IPS-NIHi11 (cell line): ENCODE data around the gene GABARAP.
A peak's percentile ranks its signal among the peaks of the same experiment; 100 is the strongest.
"Not testable (repeated sequence)": the region's sequence is repeated elsewhere in the genome, so short reads cannot be mapped to it uniquely, and the experiment has no call there.

ENCODE experiments used
- DNase-seq: peaks from one replicate; pipeline ENCODE4 v3.0.0; 2012; ENCODE audit warnings: mixed read lengths, low spot score

GABARAP gene

GRCh38 chr17:7260651-7261378, 18.6 kb upstream of the GABARAP start:
- DNase-seq = peak; percentile 83

DNA sequence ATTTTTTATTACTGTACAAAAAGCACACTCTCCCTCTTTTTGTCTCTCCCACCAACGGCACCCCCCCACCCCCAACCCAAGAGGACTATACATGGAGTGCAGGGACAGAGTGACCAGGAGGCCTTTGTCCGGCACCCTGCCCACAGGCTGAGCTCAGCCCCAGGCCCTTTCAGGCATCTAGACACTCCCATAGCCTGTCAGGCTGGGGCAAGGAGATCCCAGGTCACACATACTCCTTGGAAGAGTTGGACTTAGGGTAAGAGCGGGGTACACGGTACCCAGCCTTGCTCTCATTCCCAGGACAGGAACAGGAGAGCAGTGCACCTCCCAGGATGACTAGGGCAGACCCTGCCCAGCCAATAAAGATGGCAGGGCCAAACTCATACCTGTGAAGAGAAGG, 17.9 kb upstream of the GABARAP start:
- no peak for DNase-seq

GRCh38 chr17:7259555-7259889, 17.3 kb upstream of the GABARAP start:
- DNase-seq = no peak

GRCh38 chr17:7258731-7259554, 16.7 kb upstream of the GABARAP start:
- DNase-seq = no peak

GRCh38 chr17:7256766-7257456, 14.7 kb upstream of the GABARAP start:
- DNase-seq = no peak

DNA sequence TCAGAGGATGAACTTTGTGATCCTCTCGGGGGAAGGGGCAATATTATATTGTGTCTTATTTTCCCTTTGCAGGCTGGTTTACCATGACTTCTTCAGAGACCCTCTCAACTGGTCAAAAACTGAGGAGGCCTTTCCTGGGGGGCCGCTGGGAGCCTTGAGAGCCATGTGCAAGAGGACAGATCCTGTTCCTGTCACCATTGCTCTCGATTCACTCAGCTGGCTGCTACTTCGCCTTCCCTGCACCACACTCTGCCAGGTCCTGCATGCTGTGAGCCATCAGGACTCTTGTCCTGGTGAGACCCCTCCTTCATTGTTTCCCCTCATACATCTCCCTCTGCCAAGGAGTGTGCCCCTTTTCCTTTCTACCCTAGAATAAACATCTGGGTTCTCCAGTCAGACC, 12.3 kb upstream of the GABARAP start:
- no peak for DNase-seq

DNA sequence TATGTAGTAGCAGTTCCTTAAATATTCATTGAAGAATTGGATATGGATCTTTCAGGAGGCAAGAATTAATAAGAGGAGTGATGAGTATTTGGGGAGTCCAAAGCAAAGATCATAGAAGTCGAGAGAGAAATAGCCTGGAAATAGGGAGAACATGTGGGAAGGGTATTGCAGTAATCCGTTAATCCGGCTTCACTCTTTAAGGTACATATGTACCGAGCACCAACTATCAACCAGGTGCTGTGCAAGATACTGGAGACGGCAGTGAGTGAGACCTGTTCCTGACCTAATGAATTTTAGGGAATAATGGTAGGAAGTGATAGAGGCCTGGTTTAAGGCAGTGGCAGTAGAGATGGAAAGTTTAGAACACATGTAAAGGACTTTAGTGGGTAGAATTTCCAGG, 10.8 kb upstream of the GABARAP start:
- DNase-seq = no peak

DNA sequence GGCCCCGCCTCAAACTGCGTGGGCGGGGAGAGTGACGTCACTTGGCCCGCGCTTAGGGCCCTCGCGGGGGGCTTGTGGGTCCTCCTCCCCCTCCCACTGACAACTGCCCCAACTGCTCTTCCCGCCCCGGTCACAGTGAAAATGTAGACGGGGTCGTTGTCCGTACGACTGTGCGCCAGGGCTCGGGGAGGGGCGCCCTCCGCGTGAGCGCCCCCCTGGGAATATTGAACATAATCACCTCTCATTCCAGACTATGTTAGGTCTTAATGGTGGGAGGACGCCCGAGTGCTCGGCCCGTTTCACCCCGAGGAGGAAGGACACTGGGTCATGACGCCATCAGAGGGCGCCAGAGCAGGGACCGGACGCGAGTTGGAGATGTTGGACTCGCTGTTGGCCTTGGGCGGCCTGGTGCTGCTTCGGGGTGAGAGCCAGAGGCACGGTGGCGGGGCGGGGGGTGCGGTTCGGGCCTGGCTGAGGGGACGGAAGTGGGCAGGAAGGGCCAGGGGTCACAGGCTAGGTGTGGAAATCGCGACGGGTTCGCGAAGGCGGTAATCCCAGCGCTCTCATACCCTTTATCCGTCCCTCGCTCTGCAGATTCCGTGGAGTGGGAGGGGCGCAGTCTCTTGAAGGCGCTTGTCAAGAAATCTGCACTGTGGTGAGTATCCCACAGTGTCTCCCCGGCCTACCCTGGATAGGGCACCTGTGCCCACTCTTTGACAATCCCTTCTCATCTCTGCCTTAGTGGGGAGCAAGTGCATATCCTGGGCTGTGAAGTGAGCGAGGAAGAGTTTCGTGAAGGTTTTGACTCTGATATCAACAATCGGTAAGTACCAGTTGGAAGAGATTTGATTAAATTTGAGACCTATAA, 10.2 kb upstream of the GABARAP start, which contains the start of gene ELP5:
Gene ELP5, plus strand, starts transcription at position 40 of the 868 bp plus-strand sequence. Its CDS starts 336 bp downstream, at position 376.
- DNase-seq = peak; percentile 85

GRCh38 chr17:7251661-7252175, 9.5 kb upstream of the GABARAP start, which contains the start of gene CTDNEP1:
TSS of gene CTDNEP1 (minus strand) at chr17:7251734. CDS start at chr17:7251296, 438 bp downstream.
- DNase-seq = peak; percentile 90

DNA sequence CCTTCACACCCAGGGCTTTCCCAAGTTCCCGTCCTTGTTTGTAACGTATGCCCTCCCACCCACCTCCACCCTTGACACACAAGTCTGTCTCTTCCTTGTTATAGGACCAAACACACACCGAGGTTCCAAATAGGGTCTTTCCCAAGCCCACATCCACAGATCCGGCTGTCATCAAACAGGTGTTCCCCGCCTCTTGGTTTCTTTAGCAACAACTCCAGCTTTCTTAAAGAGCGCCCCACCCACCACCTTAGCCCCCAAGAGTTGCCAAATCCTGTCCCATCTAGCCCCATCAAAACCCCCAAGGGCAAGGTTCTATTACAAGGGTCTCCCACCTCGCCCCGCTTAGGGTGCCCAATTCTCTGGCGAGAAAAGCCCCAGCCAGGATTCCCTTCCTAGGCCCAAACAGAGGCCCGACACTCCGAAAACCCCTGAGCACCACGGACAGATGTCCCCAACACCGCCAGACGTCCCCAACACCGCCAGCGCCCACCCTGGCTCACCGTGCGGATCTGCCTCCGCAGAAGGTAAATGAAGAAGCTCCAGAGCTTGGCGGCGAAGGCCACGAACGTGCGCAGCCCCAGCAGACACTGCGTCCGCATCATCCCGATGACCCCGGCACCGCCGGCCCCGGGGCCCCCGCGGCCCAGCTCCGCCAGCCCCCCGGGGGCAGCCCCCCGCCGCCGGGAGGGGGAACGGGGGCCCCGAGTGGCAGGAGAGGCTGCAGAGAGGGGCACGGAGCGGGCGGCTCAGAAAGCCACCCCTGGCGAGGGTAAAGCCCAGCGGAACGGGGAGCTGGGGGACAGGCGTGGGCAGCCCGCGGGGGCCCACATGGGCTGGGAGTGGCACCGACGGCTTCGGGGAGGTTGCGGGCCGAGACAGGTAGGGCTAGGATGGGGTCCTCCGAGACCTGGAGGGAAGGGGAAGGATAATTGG, 8.7 kb upstream of the GABARAP start:
- DNase-seq = no peak

- DNase-seq = no peak
Observed at GRCh38 chr17:7249830-7250229, 7.6 kb upstream of the GABARAP start.

DNA sequence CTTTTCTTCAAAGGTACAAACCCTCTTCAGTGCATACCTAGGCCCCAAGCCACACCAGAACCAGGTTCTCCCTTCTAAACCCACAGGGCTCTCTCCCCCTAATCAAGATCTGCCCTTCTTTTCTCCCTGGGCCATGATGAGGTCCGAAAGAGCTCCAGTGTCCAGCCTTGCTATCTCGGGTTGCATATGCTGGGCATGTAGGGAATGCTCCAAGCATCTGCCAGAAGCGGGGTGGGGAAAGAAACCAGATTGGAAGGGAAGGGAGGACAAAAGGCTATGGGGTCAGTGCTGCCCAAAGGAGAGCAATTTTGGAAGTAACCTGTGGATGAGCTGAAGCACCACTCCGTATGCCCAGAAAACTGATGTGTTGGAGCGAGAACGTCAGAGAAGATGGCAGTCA, 7.0 kb upstream of the GABARAP start:
- DNase-seq = no peak

GRCh38 chr17:7248796-7249195, 6.5 kb upstream of the GABARAP start:
- no peak for DNase-seq

DNA sequence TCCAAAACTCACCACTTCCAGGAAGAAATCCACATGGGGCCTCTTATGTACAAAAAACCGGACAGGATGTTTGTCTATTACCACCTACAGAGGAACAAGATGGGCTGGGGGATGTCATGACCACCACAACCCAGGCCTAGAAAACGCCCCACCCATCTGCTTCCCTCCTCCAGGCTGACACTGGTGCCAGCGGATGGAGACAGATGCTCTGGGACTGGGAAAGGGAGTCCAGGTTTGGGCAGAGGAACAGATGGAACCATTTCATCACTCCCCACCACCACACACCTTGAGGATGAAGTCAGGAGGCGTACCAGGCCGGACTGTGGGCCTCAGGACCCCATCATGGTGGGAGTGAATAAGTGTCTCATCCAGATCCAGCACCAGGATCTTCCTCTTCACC, 4.5 kb upstream of the GABARAP start:
- no peak for DNase-seq

DNA sequence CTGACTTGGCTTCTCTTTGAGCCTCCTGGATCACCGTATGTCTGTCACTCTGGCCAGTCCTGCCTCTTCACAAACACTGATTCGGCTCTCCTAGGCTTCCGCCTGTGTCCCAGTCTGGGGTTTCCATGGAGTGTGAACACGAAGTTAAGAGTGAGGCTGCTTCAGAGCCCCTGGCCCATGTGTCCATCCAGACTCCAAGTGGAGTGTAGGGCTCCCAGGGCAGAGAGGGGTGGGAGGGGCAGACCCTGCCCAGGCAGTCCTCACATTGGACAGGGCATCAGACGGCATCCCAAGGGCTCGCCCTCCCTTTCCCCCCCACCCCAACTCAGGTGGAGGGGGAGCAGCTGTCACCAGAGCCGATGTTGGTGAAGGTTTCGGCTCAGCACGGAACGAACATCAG, 1.6 kb upstream of the GABARAP start:
- DNase-seq = not testable (repeated sequence)

DNA sequence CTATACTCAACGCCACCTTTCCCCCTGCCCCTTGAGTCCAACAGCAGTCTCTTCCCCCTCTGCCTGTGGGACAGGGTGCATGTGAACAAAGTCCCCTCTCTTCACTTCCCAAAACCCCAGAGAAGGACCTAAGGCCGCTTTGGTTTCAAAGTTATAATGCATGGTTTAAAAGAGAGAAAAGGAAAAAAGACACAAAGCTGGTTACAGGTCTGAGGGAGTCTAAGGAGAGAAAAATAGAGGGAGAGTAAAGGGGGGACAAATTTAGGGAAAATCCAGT, 1.1 kb upstream of the GABARAP start:
- DNase-seq = no peak

- DNase-seq = peak; percentile 94
Observed at GRCh38 chr17:7242717-7243452, 636 bp upstream of the GABARAP start.

DNA sequence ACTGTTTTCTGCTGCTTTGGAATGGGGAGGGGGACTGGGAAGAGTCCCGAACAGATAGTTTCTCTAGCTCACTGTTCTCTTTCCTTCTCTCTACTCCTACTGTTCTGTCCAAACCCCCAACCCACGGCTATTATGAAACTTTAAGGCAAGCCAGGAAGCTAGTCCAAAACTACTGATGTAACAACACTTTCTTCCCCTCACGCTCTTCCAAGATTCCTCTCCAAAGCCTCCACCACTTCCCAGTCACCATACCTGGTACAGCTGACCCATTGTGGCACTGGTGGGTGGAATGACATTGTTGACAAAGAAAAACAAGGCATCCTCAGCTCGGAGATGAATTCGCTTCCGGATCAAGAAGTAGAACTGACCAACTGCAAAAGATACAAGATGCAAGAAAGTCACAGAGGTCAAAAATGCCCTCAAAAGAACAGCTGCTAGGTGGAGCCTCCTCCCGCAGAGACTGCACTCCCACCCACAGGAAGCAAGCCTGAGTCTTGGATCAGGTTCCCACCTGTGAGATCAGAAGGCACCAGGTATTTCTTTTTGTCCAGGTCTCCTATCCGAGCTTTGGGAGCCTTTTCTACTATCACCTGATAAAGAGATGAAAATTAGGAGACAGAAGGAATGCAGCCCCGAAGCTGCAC, 1.0 kb downstream of the GABARAP start:
- no peak for DNase-seq

GRCh38 chr17:7240375-7240774, 1.9 kb downstream of the GABARAP start:
- no peak for DNase-seq
